Tongue (tissue), 2 donors: ENCODE results near the gene RNU6-1. TPM values are rescaled to one million over a fixed set of nuclear protein-coding genes. Genes with fewer than 3 reads are reported as not detected.

ENCODE experiments used
- DNase-seq: peaks from one replicate; pipeline ENCODE4 v3.0.0-alpha.2; 2015
- total RNA-seq: library from RNA; depleted of rRNA; stranded (reverse); fragments of >200 nt; gene quantifications from one replicate; pipeline ENCODE4 v1.2.3, GENCODE V29; 2014

The RNU6-1 gene
- total RNA-seq, 1 donor from 2014 or later, result not detected

DNA sequence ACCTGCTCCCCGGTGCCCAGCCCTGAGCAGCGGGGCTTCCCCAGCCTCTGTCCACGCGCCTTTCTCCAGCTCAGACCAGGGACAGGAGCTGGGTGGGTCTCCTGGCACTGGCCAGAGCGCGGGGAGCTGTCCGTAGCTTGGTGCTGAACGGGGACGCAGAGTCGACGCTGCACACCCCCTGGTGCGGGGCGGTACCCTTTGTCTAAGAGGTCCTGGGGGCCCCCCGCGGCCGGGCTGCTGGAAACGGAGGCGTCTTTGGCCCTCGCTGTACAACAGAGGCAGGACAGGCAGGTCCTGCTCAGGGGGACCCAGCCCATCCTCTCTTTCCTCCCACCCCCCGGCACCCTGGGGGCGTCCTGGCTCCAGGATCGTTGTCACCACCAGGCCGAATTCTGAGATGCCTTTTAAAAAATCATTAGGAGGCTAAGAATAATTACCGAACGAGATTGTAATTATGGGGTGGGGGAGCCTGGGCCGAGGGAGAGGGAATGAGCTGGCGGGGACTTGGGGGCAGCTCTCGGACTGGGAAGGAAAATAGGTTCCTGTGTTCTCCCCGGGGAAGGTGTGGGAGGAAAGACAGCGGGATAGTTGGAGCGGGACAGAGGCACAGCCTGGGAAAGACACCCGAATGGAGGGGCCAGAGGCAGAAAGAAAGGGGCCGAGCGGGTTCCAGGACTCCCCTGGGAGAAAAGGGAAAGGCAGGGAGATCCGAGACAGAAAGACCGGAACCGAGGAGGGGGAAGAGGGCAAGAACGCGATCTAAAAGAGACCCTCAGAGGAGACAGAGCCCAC, 18.7 kb downstream of the RNU6-1 start:
- peak; percentile 89 for DNase-seq

DNA sequence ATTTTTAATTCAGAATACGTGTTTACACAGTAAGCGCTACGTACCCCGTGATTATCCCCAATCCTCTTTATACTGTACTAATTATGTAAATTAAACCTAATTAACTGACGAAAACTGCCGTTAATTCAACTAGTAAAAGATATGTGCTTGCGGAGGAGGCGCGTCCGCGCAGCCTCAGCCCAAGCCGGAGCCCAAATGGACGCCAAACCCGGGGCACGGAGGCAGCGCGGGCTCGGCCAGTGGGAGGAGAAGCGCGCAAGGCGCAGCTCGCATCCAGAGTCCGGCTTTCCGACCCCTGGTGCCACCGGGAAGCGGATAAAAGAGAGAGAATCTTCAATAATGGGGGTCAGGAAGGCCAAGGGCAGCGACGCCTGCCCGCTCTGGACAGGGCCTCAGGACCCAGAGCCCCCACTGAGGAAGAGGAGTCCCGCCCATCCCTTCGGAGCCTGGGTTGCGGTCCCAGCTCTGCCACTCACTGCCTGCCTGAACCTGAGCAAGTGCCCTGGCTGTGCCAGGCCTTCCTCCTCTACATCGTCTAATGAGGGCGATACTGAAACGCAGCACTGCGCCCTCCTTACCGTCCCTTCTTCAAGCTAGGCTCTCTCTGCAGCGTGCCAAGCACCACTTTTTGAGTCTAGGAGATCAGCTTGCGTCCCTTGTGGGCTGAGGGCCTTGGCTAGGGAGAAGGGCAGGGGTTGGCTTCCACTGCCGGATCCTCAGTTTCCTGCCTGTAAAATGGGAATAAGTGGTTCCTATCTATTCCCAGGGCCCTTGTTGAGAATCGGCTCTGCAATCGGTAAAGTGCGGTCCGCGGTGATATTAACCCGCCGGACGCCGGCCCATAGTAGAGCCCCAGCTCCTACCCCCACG, 19.5 kb downstream of the RNU6-1 start:
- no peak for DNase-seq

DNA sequence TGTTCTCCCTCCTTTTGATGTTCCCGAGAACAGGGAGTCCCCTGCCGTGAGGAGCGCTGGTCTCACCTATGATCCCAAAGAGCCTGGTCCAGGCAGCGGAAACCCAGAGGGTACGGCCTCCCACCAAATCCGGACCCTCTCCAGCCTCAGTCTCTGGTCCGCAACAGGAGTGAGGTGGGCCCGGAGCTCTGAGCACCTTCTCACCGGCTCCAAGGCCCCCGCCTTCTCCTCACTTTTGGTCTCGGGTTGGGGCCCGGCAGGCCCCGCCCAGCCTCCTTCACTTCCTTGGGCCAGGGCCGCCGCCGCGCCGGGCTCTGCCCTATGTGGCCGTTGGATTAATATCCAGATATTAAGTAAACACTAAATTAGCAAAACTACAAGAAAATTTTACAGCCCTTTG, 20.2 kb downstream of the RNU6-1 start:
- DNase-seq, result no peak

DNA sequence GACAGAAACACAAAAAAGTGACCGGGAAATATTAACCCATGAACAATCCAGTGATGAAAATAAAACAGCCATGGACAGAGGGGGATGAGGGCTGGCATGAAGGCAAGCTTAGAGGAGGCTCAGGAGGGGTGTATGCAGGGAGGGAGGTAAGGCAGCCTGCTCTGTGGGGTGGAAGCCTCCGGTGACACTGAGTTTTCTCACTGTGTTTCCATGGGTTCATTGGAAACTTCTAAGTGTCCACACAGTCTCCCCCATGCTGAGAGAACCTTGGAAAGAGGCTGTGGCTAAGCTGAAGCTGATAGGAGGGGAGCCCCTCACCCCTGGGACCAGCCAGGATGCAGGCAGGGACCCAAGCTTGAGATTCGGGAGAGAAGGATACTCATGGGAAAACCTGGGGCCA, 21.4 kb downstream of the RNU6-1 start:
- DNase-seq, result no peak

DNA sequence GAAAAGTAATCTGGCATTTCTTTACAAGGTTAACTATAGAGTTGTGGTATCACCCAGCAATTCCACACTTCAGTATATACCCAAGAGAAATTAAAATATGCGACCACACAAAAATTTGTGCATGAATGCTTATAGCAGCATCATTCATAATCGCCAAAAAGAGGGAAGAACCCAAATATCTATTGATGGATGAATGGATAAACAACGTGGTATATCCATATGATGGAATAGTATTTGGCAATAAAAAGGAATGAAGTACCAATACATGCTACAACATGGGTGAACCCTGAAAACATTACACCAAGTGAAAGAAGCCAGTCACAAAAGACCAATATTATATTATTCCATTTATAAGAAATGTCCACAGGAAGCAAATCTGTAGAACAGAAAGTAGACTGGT, 23.2 kb downstream of the RNU6-1 start:
- DNase-seq, result no peak

DNA sequence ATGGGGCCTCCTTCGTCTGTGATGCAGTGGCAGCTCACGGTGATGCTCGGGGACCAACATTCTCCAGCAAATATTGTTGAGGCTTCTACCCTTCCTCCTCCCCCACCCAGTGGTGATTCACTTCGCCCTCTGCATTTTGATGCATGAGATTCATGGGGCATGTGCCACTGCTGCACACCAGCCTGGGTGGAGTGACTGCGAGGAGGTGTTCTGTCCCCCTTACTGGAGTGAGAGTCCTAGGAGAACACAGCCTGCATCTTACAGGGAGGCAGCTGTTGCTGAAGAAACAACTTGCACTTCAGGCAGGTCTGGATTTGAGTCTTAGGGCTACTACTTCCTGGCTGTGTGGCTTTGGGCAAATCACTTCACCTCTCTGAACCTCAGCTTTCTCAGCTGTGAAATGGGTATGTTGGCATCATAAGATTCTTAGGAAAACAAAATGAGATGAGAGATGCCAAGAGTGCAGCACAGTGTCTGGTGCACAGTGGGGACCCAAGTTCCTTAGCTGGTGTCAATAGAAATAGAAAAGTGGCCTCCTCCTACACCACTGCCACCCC, 24.7 kb downstream of the RNU6-1 start:
- no peak for DNase-seq

DNA sequence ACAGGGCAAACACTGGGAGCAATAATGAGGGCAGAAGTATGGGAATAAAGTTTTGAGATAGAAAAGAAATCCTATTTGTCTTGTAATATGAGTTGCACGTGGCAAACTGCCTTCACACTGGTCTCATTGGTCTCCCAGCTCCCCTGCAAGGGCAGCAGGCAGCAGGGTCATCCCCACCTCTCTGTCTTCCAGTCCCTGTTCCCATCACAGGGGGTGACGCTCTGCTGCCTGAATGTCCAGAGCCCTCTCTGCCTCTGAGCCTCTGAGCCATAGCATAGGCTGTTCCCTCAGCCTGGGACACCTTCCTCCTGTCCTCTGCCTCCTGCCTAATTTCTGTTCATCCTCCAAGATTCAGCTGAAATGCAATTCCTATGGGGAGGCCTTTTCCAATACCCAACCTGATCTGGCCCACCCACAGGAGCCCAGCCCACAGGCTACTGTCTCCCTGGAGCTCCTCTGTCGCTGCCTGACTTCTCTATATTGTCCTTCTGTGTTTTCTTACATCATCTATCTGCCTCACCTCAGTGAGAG, 26.7 kb downstream of the RNU6-1 start:
- no peak for DNase-seq

DNA sequence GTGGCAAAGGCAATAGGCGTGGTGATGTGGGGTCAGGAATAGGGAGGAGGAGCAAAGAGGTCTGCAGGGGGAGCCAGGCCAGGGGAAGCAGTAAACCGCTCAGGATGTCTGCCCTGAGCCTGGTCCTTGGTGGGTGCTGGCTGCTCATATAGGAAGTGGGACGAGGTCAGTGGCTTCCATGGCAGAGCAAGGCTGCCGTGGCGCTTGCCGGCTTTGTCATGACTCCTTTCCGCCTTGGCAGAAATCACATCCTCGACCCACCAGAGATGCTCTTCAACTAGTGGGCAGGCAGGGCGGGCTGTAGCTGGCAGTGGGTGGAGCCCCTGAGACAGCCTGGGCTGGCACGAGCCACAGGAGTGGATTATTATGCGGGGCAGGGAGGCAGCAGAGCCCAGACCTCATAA, 27.6 kb downstream of the RNU6-1 start:
- DNase-seq, result no peak

DNA sequence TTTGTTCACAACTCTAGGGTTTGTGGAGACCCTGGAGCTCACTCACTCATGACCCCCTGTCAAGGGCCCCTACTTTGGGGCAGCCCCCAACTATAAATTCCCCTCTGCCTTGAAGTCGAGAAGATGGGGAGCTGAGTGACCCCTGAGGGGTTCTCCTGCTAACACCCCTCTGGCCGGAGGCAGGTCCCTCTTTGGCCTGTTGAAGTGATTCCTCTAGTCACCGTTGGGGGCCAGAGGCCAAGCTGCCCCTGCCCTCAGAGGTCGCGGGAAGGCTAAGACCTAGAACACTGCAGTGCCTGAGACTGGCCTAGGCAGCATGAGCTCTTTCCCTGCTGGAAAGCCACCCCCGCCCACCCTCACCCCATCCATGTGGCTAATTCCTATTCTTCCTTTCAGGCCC, 30.0 kb downstream of the RNU6-1 start:
- DNase-seq, result no peak

DNA sequence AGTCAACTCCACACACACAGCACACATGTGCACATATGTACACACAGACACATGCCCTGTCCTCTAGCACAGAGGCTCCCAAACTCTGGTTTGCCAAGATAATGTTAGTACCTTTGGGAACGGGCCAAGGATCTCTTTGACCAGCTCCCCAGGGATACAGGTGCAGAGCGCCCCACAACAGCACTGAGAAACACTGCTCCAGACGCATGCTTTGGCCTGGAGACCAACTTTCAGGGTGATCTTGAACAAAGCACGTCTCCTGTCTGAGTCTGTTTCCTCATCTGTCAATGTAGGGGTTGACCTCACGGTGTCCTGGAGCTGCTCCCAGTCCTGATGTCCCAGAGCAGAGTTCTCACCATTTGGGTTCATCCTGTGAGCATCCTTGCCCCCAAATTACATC, 30.4 kb downstream of the RNU6-1 start:
- no peak for DNase-seq

DNA sequence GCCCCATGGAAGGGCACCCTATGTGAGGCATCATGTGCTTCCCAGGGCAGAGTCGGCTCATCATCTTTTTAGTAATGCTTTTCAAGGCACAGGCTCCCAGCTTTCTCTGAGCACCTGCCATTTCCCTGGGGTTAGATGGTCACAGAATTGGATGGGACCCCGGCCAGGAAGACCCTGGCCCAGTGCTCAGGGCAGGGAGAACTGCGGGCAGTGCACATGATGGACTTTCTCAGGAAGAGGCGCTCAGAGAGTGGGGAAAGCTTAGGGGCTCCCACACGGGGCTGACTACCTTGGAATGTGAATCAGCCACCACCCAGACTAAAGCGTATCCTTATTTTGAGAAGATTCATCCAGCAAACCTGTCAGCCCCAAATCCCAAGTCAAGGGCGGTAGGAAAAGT, 31.0 kb downstream of the RNU6-1 start:
- DNase-seq, result no peak

DNA sequence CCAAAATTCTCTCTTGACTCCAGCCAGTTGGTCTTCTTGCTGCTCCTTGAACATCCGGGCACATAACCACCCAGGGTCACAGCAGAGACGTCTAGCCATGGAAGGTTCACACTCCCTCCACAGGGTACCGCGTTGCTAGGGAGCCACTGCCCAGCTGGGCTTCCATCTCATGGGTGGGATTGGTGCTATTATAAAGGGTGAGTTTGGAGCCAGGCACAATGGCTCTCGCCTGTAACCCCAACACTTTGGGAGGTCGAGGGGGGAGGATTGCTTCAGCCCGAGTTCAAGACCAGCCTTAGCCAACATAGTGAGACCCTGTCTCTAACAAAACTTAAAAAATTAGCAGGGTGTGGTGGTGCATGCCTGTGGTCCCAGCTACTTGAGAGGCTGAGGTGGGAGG, 32.0 kb downstream of the RNU6-1 start:
- DNase-seq, result no peak

DNA sequence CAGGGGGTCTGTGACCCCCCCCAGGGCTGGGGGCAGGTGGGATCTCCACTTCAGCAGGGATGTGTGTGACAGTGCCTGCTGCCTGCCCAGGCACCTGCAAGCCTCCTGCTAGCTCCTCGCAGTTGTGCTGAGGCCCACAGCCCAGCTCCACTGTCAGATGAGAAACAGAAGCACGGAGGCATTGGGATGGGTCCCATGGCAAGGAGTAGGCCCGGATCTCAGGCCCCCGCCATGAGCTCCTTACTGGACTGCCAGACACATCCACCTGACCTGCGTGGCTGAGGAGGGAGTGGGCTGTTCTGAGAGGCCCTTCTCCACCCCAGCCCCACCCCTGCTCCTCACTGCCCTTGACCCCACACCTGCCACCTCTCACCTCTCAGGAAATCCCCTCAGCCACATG, 32.7 kb downstream of the RNU6-1 start:
- no peak for DNase-seq

DNA sequence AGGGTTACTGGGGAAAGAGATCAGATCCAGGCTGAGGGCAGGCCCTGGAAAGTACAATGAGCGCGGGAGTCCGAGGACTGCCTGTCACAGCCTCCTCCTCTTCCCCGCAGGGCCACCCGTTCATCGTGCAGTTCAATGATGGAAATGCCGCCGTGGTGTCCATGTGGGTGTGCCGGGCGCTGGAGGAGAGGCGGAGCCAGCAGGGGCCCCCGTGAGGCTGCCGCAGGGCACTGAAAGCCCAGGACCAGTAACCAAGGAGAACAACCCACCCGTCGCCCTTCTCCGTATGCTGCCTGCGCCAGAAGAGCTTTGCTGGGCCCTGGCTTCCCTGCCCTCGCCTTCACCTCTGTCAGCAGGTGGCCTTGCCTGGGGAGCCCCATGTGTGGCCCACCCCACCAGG, 33.3 kb downstream of the RNU6-1 start:
- DNase-seq, result no peak

DNA sequence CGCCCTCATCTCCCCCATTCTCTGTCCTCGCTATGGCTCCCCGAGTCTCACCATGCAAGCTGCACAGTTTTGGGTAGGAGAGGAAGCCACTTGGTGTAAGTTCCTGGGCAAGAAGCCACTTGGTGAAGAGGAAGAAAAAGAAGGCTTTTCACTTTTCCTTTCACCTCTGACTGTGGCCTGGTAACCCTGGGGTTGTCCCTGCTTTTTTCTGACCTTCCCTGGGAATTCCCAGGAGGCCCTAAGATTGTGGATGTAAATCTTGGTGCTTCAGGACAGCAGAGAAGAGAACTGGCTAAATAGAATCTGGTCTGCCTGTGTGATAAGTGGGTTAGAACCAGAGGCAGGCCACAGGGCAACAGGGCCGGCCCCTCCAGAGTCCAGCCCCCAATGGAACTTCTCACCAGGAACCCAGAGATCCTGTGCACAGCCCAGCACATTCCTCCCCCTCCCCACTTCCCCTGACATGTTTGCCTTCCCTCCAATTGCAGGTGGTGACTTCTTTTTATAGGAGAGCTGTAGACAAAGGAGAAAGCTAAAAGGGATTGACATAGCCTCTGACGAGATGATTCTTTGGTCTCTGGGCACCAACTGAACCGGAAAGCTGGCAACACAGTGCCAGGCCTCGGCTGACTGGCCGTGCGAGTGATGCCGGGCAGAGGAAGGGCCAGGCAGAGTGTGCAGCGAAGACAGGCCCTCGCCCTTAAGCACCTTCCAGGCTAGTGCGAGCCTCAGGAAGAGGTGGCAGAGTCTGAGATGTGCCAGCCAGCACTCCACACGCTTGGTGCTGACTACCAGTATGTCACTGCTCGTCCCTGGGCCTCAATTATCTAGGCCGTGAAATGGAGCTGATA, 34.0 kb downstream of the RNU6-1 start:
- no peak for DNase-seq

DNA sequence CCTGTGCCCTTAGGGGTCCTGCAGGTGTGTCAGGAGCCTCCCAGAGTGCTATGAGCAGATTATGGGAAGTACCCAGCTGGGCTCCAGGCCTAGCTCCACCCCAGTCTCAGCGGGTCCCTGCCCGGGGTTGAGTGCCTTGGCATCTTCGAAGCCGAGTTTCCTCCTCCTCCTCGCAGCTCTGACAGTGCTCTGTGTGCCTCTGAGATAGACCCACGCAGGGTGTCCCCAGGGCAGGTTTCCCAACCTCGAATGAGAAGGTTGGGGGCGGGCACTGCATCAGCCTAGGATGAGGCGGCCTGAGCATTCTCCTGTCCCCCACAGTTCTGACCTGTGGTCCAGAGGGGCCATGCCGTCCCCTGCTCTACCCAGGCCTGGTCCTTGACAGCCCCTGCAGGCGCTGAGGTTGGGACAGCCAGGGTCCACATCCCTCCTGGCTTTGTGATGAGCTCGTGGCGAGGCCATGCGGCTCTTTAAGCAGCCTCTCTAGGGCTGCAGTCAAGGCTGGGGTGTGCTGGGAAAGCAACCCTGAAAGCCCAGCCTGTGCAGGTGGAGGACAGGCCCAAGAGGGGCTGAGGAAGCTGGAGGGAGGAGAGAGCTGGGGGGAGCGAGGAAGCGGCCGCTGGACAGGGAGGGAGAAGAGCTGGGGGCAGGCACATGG, 34.7 kb downstream of the RNU6-1 start:
- DNase-seq, result no peak

DNA sequence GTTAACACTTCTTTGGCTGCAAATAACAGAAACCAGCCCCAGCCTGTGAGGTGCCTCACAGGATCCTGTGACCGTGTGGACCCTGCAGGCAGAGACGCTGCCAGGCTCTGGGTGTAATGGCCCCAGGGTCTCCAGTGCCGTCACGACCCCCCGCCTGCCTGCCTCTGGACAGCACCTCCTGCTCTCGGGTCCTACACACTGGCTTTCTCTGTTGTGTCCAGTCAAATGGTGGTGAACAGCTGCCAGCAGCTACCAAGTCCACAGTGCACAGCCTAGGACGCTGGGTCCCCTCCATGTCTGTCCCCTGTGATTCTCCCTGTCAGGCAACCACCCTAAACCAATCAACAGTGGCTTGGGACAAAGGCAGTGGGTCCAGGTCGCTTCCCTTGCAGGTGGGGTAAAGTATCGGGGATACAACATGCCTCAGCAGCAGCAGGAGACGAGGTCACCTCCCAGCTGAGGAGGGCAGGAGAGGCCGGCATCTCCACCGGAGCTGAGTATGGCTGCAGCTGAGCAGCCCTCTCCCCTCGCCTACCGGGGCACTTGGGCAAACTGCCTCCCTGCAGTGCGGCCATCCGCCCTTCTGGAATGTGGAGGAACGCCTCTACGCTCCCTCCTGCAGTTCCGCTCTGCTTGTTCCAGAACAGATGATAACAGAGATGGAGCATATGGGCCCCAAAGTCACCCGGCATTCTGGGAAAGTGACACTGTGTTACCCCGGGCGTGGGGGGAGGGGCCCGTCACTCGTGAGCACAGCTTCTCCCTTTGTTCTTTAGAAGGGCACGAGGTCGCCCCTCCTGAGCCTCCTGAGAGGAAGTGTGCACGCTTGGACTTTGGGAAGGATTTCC, 35.6 kb downstream of the RNU6-1 start:
- no peak for DNase-seq

DNA sequence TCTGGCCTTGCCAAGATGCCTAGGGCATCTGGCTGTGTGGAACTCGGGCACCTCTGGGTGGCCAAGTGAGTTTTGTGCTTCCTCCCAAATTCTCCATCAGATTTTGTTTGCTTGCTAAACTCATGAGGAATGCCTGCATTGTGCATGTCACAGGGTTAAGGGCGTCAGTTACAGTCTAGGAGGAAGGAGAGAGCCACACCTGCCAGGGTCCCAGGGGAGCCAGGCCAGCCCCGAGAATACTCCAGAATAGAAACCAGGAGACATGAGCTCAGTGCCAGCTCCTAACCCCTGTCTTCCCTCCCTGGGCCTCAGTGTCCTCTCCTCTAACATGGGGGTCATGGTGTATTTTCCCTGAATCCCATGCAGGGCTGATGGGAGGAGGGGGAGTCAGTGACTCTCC, 36.5 kb downstream of the RNU6-1 start:
- DNase-seq, result no peak

DNA sequence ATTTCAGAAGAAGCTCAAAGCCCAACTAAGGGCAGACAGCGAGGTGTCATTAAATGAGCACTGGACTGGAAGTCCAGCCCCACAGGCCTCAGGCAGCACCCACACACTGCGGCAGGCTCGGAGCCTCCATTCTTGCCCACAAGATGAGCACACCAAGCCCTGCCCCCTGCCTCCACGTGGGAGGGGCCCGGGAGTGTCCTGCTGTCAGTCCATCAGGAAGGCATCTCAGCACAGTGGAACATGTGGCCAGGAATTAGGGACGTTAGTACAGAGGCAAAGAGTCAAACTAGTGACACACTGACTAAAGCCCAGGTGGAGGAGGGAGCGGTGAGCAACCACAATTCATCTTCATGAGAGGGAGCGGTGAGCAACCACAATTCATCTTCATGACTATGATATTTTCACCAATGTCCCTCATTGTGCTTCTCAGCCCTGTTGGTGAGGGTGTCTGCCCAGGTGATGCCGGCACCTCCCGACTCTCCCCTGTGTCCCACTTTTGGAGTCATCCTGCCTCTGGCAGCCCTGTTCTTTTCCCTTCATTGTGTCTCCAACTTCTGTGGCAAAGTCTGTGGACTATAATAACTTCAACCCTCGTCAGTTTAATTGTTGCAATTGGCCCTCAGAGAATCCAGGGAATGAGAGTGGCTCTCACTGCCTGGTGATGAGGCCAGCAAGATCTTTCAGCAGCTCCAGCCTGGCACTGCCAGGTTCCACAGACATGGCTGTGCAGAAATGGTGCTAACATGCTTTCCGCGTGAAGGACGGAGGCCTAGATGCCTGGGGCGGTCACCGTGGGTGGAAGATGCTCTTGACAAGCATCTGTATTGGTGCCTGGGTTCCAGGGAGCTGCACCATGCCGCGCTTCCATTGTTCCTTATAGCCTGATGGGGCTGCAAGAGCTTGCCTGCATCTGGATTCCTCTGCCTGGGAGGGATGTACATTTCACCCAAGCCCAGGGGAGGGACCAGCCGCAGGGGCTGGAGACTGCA, 37.6 kb downstream of the RNU6-1 start:
- DNase-seq, result no peak
